HG03280 (cell line): ENCODE results near the gene UTP14C.
"Not testable (repeated sequence)": the region's sequence is repeated elsewhere in the genome, so short reads cannot be mapped to it uniquely, and the experiment has no call there.

Source experiments
- ATAC-seq: cut with Tn5 transposase; IDR thresholded peaks from one replicate; pipeline ENCODE4 v1.9.1; 2021; ENCODE audit warnings: mild to moderate bottlenecking, moderate library complexity; ENCODE audit not compliant: unreplicated experiment

UTP14C gene

GRCh38 chr13:52024481-52024880, at the start of gene UTP14C:
Gene UTP14C, plus strand, starts transcription at chr13:52024691. Its CDS starts 4,114 bp downstream, at chr13:52028805.
- no peak for ATAC-seq

- no peak for ATAC-seq
Observed at GRCh38 chr13:51976423-51976822, 48.1 kb upstream of the UTP14C start.

- ATAC-seq, result no peak
Observed at GRCh38 chr13:51976890-51977289, 47.6 kb upstream of the UTP14C start.

- no peak for ATAC-seq
Observed at GRCh38 chr13:51977625-51978024, 46.9 kb upstream of the UTP14C start.

GRCh38 chr13:51978796-51979556, 45.5 kb upstream of the UTP14C start:
- no peak for ATAC-seq

- ATAC-seq, result no peak
Observed at GRCh38 chr13:51980908-51981307, 43.6 kb upstream of the UTP14C start.

GRCh38 chr13:51981355-51981754, 43.1 kb upstream of the UTP14C start:
- ATAC-seq, result no peak

GRCh38 chr13:51983292-51983691, 41.2 kb upstream of the UTP14C start:
- ATAC-seq, result not testable (repeated sequence)

- ATAC-seq, result not testable (repeated sequence)
Observed at GRCh38 chr13:51984904-51985303, 39.6 kb upstream of the UTP14C start.

GRCh38 chr13:51988988-51989618, 35.4 kb upstream of the UTP14C start:
- no peak for ATAC-seq

- ATAC-seq, result no peak
Observed at GRCh38 chr13:51993713-51994112, 30.8 kb upstream of the UTP14C start.

- no peak for ATAC-seq
Observed at GRCh38 chr13:51995677-51996551, 28.6 kb upstream of the UTP14C start.

GRCh38 chr13:51996641-51997040, 27.9 kb upstream of the UTP14C start:
- no peak for ATAC-seq

GRCh38 chr13:51997186-51997585, 27.3 kb upstream of the UTP14C start:
- ATAC-seq, result no peak

- ATAC-seq, result no peak
Observed at GRCh38 chr13:51997641-51998330, 26.7 kb upstream of the UTP14C start.

- ATAC-seq, result no peak
Observed at GRCh38 chr13:51998723-51999509, 25.6 kb upstream of the UTP14C start.

GRCh38 chr13:51999510-51999911, 25.0 kb upstream of the UTP14C start:
- ATAC-seq, result no peak

GRCh38 chr13:51999921-52000320, 24.6 kb upstream of the UTP14C start:
- no peak for ATAC-seq

- ATAC-seq, result peak; percentile 84
Observed at GRCh38 chr13:52001120-52001731, 23.3 kb upstream of the UTP14C start.

GRCh38 chr13:52002361-52002760, 22.1 kb upstream of the UTP14C start:
- no peak for ATAC-seq
